ENCODE measurements around the gene LIMS2.

LIMS2 gene

DNA sequence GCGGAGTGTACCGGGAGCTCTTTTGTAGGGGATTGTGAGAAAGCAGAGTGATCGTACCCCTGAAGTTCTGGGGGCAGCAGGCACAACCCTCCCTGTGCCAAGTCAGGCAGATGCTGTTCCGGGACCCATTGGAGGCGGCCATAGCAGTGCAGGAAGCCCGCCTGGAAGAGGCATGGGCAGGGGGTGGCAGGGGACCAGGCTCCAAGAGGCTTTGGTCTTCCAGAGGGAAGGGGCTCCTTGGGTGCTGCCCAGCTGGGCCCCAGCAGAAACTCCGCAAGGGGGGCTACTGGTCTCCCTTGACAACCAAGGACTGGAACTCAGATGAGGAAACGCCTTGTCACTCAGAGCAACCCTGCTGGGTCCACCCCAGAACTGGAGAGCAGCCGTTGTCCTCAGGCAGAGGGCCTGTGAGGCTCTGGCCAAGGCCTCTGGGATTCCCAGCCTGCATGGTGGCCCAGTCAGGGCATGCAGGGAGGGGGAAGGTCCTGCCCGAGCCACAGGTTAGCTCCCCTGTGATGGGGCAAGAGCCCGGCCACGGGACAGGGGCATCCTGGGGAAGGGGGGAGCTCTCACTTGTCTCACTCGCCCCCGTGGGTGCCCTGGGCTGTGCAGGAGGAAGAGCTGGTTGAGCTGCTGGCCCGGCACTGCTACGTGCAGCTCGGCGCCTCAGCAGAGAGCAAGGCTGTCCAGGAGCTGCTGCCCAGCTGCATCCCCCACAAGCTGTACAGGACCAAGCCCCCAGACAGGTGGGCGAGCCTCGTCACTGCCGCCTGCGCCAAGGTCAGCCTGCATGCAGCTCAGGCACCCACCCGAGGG, 50.4 kb downstream of the LIMS2 start:
- H3K36me3 ChIP-seq = no peaks in the 10 kb centered on the region
- peak; percentile 1 for DNase-seq
- no peaks in the 10 kb centered on the region for H3K27me3 ChIP-seq
- no peaks in the 10 kb centered on the region for H3K9me3 ChIP-seq
- H3K4me3 ChIP-seq (ENCODE audit: low read depth, low read length) = no peak overlapping the region
- TF ChIP-seq, protein P1, sequence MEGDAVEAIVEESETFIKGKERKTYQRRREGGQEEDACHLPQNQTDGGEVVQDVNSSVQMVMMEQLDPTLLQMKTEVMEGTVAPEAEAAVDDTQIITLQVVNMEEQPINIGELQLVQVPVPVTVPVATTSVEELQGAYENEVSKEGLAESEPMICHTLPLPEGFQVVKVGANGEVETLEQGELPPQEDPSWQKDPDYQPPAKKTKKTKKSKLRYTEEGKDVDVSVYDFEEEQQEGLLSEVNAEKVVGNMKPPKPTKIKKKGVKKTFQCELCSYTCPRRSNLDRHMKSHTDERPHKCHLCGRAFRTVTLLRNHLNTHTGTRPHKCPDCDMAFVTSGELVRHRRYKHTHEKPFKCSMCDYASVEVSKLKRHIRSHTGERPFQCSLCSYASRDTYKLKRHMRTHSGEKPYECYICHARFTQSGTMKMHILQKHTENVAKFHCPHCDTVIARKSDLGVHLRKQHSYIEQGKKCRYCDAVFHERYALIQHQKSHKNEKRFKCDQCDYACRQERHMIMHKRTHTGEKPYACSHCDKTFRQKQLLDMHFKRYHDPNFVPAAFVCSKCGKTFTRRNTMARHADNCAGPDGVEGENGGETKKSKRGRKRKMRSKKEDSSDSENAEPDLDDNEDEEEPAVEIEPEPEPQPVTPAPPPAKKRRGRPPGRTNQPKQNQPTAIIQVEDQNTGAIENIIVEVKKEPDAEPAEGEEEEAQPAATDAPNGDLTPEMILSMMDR (IDR thresholded peaks at IDR 0.05; ENCODE audit: low read depth, low read length) = no peak
- H3K4me1 ChIP-seq = no peaks in the 10 kb centered on the region

DNA sequence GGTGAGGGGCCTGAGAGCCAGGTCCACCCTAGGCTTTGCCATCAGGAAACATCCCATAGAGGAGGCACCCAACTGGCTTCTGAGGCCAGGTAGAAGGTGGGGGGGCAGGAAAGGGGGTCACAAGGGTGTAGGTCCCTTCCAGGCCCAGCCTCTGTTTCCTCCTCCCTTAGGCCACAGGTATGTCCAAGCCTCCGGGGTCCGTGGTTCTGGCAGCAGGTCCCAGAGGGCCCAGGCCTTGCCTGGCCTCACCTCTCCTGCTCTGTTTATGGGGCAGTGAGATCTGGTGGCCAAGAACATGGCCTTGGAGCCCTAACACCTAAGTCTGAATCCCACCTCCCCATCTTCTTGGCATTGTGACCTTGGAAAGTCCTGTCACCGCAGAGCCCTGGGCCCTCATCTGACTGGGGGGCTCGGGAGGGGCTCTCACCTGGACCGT, 51.0 kb downstream of the LIMS2 start:
- no peak for DNase-seq
- Histone ChIP-seq H3K36me3 (no peaks in the 10 kb centered on the region), H3K4me1 (no peaks in the 10 kb centered on the region), H3K4me3 (ENCODE audit: low read depth, low read length) (no peak overlapping the region), H3K27me3 (no peaks in the 10 kb centered on the region), H3K9me3 (no peaks in the 10 kb centered on the region)
- TF ChIP-seq, protein P1 (IDR thresholded peaks at IDR 0.05; ENCODE audit: low read depth, low read length) = no peak

DNA sequence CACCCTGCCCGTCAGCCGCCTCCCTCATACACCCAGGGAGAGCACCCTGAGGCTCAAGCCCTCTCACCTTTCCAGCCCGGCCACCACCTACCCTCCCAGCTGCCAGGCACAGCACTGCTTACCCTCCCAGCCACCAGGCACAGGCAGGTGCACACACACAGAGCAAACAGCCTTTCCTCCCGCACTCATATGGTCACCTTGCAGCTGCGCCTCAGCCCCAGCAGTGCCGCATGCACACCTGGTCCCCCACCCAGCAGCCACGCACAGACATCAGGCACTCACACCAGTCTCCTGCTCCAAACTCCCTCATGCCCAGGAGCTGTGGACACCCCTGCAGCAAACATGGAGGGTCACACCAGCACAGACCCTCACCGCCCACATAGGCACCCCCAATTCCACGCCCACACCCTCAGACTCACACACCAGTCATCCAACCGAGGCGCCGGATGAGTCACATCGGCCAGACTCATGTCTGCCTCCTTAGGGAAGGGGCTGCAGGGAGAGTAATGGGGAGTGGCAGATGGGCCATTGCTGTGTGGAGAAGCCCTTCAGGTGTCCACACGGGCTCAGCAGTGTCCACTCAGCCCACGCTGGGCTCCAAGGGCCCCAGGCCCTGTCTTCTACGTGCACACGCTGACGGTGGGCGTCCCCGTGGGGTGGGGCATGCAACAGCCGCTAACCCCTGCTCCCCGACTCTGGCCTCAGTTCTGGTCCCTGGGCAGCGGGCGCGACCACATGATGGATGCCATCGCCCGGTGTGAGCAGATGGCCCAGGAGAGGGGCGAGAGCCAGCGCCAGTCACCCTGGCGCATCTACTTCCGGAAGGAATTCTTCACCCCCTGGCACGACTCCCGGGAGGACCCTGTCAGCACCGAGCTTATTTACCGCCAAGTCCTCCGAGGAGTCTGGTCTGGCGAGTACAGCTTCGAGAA, 51.7 kb downstream of the LIMS2 start:
- H3K27me3 ChIP-seq = no peaks in the 10 kb centered on the region
- H3K9me3 ChIP-seq = no peaks in the 10 kb centered on the region
- H3K36me3 ChIP-seq = no peaks in the 10 kb centered on the region
- no peaks in the 10 kb centered on the region for H3K4me1 ChIP-seq
- TF ChIP-seq, protein P1 (IDR thresholded peaks at IDR 0.05; ENCODE audit: low read depth, low read length) = no peak
- DNase-seq = peak; percentile 2
- H3K4me3 ChIP-seq (ENCODE audit: low read depth, low read length) = no peak overlapping the region

DNA sequence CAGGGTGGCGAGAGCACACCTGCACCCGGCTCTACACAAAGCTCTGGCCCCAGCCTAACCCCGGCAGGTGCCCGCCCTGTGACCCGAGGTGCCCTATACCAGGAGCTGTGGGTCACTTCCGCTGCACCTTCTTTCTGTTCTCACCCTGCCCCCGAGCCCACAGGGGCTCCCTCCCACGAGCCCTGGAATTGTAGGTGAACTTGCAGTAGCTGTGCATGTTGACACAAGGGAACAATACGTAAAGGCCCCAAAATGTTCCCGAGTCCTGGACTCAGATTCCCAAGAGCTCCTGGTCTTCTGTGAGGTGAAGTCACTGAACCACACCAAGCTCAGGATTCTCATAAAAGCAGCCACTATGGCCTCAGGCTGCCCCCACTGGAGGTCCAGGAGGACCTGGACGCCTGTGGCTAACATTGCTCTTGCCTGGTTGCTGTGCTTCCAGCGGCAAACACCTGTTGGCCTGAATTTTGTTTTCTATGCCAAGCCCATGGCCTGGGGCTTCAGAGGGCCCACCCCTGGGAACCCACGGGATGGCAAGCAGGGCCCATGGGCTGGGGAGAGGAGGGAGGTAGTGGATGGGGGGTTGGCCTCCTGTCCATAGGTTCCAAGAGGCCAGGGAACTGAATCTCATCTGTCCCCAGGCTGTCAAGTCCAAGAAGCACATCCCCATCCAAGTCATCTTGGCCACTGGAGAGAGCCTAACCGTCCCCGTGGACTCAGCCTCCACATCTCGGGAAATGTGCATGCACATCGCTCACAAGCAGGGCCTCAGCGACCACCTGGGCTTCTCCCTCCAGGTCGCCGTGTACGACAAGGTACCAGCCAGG, 52.6 kb downstream of the LIMS2 start:
- Histone ChIP-seq H3K4me1 (no peaks in the 10 kb centered on the region), H3K9me3 (no peaks in the 10 kb centered on the region), H3K36me3 (no peaks in the 10 kb centered on the region), H3K27me3 (no peaks in the 10 kb centered on the region), H3K4me3 (ENCODE audit: low read depth, low read length) (no peak overlapping the region)
- DNase-seq = peak; percentile 1
- TF ChIP-seq, protein P1 (IDR thresholded peaks at IDR 0.05; ENCODE audit: low read depth, low read length) = no peak

DNA sequence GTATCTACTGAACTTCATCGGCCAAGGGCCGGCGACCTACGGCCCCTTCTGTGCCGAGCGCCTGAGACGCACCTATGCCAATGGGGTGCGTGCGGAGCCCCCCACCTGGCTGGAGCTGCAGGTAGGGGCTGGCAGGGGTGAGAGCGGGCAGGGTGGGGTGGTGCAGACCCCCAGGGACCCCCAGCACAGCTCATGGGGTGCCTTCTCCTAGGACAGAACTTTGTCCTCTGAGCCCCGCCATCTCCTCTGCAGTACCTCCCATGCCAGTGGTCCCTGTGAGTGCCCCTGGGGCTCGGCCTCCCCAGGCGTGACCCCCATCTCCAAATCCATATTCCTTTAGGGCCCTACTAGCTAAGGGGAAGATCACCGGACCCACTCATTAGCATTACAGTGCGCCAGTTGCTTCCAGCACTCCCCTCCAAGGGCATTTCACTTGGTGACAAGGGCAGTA, 53.3 kb downstream of the LIMS2 start:
- no peaks in the 10 kb centered on the region for H3K9me3 ChIP-seq
- no peaks in the 10 kb centered on the region for H3K27me3 ChIP-seq
- TF ChIP-seq, protein P1 (IDR thresholded peaks at IDR 0.05; ENCODE audit: low read depth, low read length) = no peak
- no peaks in the 10 kb centered on the region for H3K4me1 ChIP-seq
- no peak for DNase-seq
- H3K4me3 ChIP-seq (ENCODE audit: low read depth, low read length) = no peak overlapping the region
- no peaks in the 10 kb centered on the region for H3K36me3 ChIP-seq

Measured in BE2C (cell line).